OCI-LY7 (cell line): Measurements from ENCODE around the gene SCAMP3. TPM values are rescaled to one million over a fixed set of nuclear protein-coding genes. Genes with fewer than 3 reads are reported as not detected.

Source experiments
- BruUV-seq: library from RNA; stranded (reverse); fragments of 400-500 nt; replicated peaks from 2 replicates; lab custom pipeline; 2021; lab: Mats Ljungman, UMichigan
- CTCF ChIA-PET: fragments of 300-600 bp; sonication (Branson Sonifier 250); formaldehyde crosslinking; loops from one replicate; lab custom pipeline; 2022; ENCODE audit warnings: antibody characterized with exemption; ENCODE audit not compliant: unreplicated experiment; lab: Charles Lee
- POLR2A ChIA-PET: fragments of 300-600 bp; sonication (Branson Sonifier 250); formaldehyde crosslinking; loops from one replicate; lab custom pipeline; 2022; ENCODE audit warnings: antibody characterized with exemption; lab: Charles Lee
- DNase-seq: peaks from one replicate; pipeline ENCODE4 v3.0.0-alpha.2; 2015; ENCODE audit warnings: low spot score
- H2AFZ ChIP-seq: fragments of 200-600 bp; sonication (generic), shearing (Covaris generic); 2 replicates; pipeline ENCODE4 v1.6.1; 2014; ENCODE audit warnings: mild to moderate bottlenecking, antibody characterized with exemption, low read length, moderate library complexity
- H3K27ac ChIP-seq: fragments of 200-600 bp; sonication (generic); 2 replicates; pipeline ENCODE4 v1.5.1; 2014; ENCODE audit warnings: mixed run types, low read depth, mild to moderate bottlenecking, moderate library complexity, low read length, inconsistent platforms; ENCODE audit not compliant: poor library complexity, severe bottlenecking
- H3K36me3 ChIP-seq: fragments of 200-600 bp; sonication (generic); 2 replicates; pipeline ENCODE4 v1.6.1; 2014; ENCODE audit warnings: mild to moderate bottlenecking, antibody characterized with exemption, low read length, moderate library complexity, mixed read lengths; ENCODE audit not compliant: insufficient read depth
- H3K4me1 ChIP-seq: fragments of 200-600 bp; sonication (generic); 2 replicates; pipeline ENCODE4 v1.5.1; 2014; ENCODE audit warnings: mild to moderate bottlenecking, low read length; ENCODE audit not compliant: insufficient read depth, poor library complexity, severe bottlenecking
- H3K4me2 ChIP-seq: fragments of 200-600 bp; sonication (generic); 2 replicates; pipeline ENCODE4 v1.6.1; 2014; ENCODE audit warnings: mild to moderate bottlenecking, low read length
- H3K4me3 ChIP-seq: fragments of 200-600 bp; sonication (generic); 2 replicates; pipeline ENCODE4 v1.5.1; 2014; ENCODE audit warnings: mild to moderate bottlenecking, low read depth, low read length; ENCODE audit not compliant: poor library complexity, severe bottlenecking
- H3K79me2 ChIP-seq: fragments of 200-600 bp; sonication (generic); 2 replicates; pipeline ENCODE4 v1.6.1; 2016; ENCODE audit warnings: low read depth, mild to moderate bottlenecking, low read length, moderate library complexity, mixed read lengths; ENCODE audit not compliant: insufficient read depth
- H3K9me2 ChIP-seq: fragments of 200-600 bp; sonication (generic); 2 replicates; pipeline ENCODE4 v1.6.1; 2016; ENCODE audit warnings: mild to moderate bottlenecking, low read length, mixed read lengths; ENCODE audit not compliant: insufficient read depth
- H3K9me3 ChIP-seq: fragments of 200-600 bp; sonication (generic); 2 replicates; pipeline ENCODE4 v1.6.1; 2014; ENCODE audit warnings: mild to moderate bottlenecking, mixed run types, low read length, mixed read lengths
- H4K20me1 ChIP-seq: fragments of 200-600 bp; sonication (generic); 2 replicates; pipeline ENCODE4 v1.6.1; 2014; ENCODE audit warnings: mild to moderate bottlenecking, antibody characterized with exemption, low read length, moderate library complexity, mixed read lengths; ENCODE audit not compliant: insufficient read depth
- CTCF ChIP-seq: fragments of 200-600 bp; sonication (generic); conservative IDR thresholded peaks from 2 replicates; pipeline ENCODE4 v1.5.1; 2014; ENCODE audit warnings: mild to moderate bottlenecking, antibody characterized with exemption, low read length, moderate library complexity, mixed read lengths
- EZH2phosphoT487 ChIP-seq: fragments of 200-600 bp; sonication (generic); IDR thresholded peaks from 2 replicates; pipeline ENCODE4 v1.6.1; 2018; ENCODE audit warnings: low read depth, borderline replicate concordance, mild to moderate bottlenecking, mixed run types, antibody characterized with exemption, low read length, moderate library complexity, mixed read lengths
- intact Hi-C: fragments of 100-400 bp; cut with micrococcal nuclease; formaldehyde crosslinking; loops from one replicate; pipeline ENCODE4 v1.10.0; 2022; ENCODE audit not compliant: unreplicated experiment
- total RNA-seq, 2 experiments: library from RNA; depleted of rRNA in 1 of 2; stranded (reverse); fragments of >200 nt in 1 of 2; shearing (Covaris generic) in 1 of 2; gene quantifications; 2 replicates each; pipeline ENCODE4 v1.2.3, GENCODE V29; 2014 to 2022

Gene SCAMP3
- total RNA-seq, 2 experiments from 2014 or later = 58.3 to 74.7 TPM

GRCh38 chr1:155254714-155255242 is 7.4 kb downstream of the SCAMP3 start:
- H3K36me3 ChIP-seq = peaks cover 33% of the 10 kb centered on the region
- no peaks in the 10 kb centered on the region for H3K79me2 ChIP-seq
- H3K27ac ChIP-seq = no peak overlapping the region
- peak overlapping the region; percentile 95 for H3K4me2 ChIP-seq
- ChIA-PET CTCF (no interaction called here), POLR2A (no interaction called here)
- TF ChIP-seq EZH2phosphoT487 (no peak), CTCF (no peak)
- peak overlapping the region; percentile 61 for H2AFZ ChIP-seq
- H4K20me1 ChIP-seq = no peaks in the 10 kb centered on the region
- intact Hi-C loops = loop anchor here (1.0 kb wide), 1 partner anchor 53 kb away; no protein-coding TSS in a partner anchor
- no peak for DNase-seq
- H3K4me1 ChIP-seq = peaks cover 32% of the 10 kb centered on the region
- no peaks in the 10 kb centered on the region for H3K9me2 ChIP-seq
- H3K9me3 ChIP-seq = no peaks in the 10 kb centered on the region
- peak overlapping the region; percentile 77 for H3K4me3 ChIP-seq
- BruUV-seq = no TSS peak

GRCh38 chr1:155254228-155254713 is 7.9 kb downstream of the SCAMP3 start:
- intact Hi-C loops = loop anchor here (1.0 kb wide), 1 partner anchor 53 kb away; no protein-coding TSS in a partner anchor
- no peaks in the 10 kb centered on the region for H3K9me3 ChIP-seq
- BruUV-seq = no TSS peak
- peak overlapping the region; percentile 95 for H3K4me2 ChIP-seq
- ChIA-PET POLR2A (no interaction called here), CTCF (no interaction called here)
- no peaks in the 10 kb centered on the region for H3K79me2 ChIP-seq
- peak overlapping the region; percentile 77 for H3K4me3 ChIP-seq
- peak overlapping the region; percentile 20 for H3K27ac ChIP-seq
- no peak for DNase-seq
- H3K4me1 ChIP-seq = peaks cover 32% of the 10 kb centered on the region
- TF ChIP-seq CTCF (no peak; the same call in 1 of the 2 replicates), EZH2phosphoT487 (no peak)
- no peaks in the 10 kb centered on the region for H4K20me1 ChIP-seq
- H3K36me3 ChIP-seq = peaks cover 28% of the 10 kb centered on the region
- no peak overlapping the region for H2AFZ ChIP-seq
- H3K9me2 ChIP-seq = no peaks in the 10 kb centered on the region

GRCh38 chr1:155253797-155254196 is 8.4 kb downstream of the SCAMP3 start:
- no peak for DNase-seq
- Histone ChIP-seq H3K9me3 (no peaks in the 10 kb centered on the region), H3K27ac (peak overlapping the region; percentile 20), H2AFZ (no peak overlapping the region), H3K4me3 (peak overlapping the region; percentile 77), H3K79me2 (no peaks in the 10 kb centered on the region), H3K9me2 (no peaks in the 10 kb centered on the region), H4K20me1 (no peaks in the 10 kb centered on the region), H3K4me1 (peaks cover 32% of the 10 kb centered on the region), H3K4me2 (peak overlapping the region; percentile 95), H3K36me3 (peaks cover 26% of the 10 kb centered on the region)
- intact Hi-C loops = loop anchor here (1.0 kb wide), 1 partner anchor 54 kb away; no protein-coding TSS in a partner anchor
- ChIA-PET POLR2A (no interaction called here), CTCF (no interaction called here)
- TF ChIP-seq CTCF (no peak), EZH2phosphoT487 (no peak)
- BruUV-seq = no TSS peak
